Body of pancreas (tissue), 4 donors: Measurements from ENCODE around the gene PRDM15. TPM values are rescaled to one million over a fixed set of nuclear protein-coding genes. Genes with fewer than 3 reads are reported as not detected.

Experiments
- ATAC-seq: fragments of 150-250 bp; one replicate; pipeline ENCODE4 v1.9.1; 2016
- DNase-seq, 4 donors: peaks; one replicate each; pipeline ENCODE4 v3.0.0-alpha.2; 2019
- H3K27ac ChIP-seq, 4 donors: fragments of 200-600 bp; sonication (generic); 1 replicate in 3 of 4; 2 replicates in 1 of 4; pipeline versions ENCODE4 v1.5.1 to v1.6.1; 2016 to 2019; ENCODE audit warnings: mild to moderate bottlenecking in 1 of 4, mixed read lengths in 1 of 4, moderate library complexity in 1 of 4
- H3K27me3 ChIP-seq, 2 donors: fragments of 200-600 bp; sonication (generic); one replicate each; pipeline ENCODE4 v1.6.0; 2016; ENCODE audit warnings: mild to moderate bottlenecking in 1 of 2
- H3K36me3 ChIP-seq, 2 donors: fragments of 200-600 bp; sonication (generic); replicated peaks in 1 of 2; 2 replicates each; pipeline ENCODE4 v1.5.1; 2016; ENCODE audit warnings: low read depth in 2 of 2; ENCODE audit not compliant: insufficient read depth in 1 of 2
- H3K4me1 ChIP-seq: fragments of 200-600 bp; sonication (generic); one replicate; pipeline ENCODE4 v1.6.0; 2016
- H3K4me3 ChIP-seq, 2 donors: fragments of 200-600 bp; sonication (generic); 1 replicate in 1 of 2; 2 replicates in 1 of 2; pipeline ENCODE4 v1.5.1; 2016 to 2019
- H3K9me3 ChIP-seq, 3 donors: fragments of 200-600 bp; sonication (generic); 1 replicate in 2 of 3; 2 replicates in 1 of 3; pipeline ENCODE4 v1.5.1; 2016
- CTCF ChIP-seq, 7 experiments: fragments of 450-650 bp in 4 of 7; fragments of 200-600 bp in 3 of 7; sonication (generic) in 3 of 7; IDR thresholded peaks; one replicate each; pipeline ENCODE4 v1.5.1; 2016 to 2019; ENCODE audit warnings: antibody characterized with exemption in 7 of 7
- POLR2A ChIP-seq, 3 donors: fragments of 450-650 bp; IDR thresholded peaks; one replicate each; pipeline ENCODE4 v1.6.1; 2016; ENCODE audit warnings: antibody characterized with exemption in 3 of 3, mild to moderate bottlenecking in 2 of 3
- WGBS, 2 donors: methylation state at CpG; one replicate each; pipeline ENCODE4 v1.1.5; 2017; 5-methylcytosine and 5-hydroxymethylcytosine counted together
- intact Hi-C: fragments of 100-400 bp; cut with DNase I; formaldehyde crosslinking; loops from one replicate; pipeline ENCODE4 v1.15.1; 2023
- total RNA-seq, 2 donors: library from RNA; depleted of rRNA; stranded (reverse); fragments of >200 nt; gene quantifications; one replicate each; pipeline ENCODE4 v1.1.0, GENCODE V29; 2016

PRDM15 gene
- total RNA-seq, 2 donors from 2014 or later: 3.1 to 6.9 TPM

GRCh38 chr21:41755258-41755933 is 123.7 kb downstream of the PRDM15 start:
- ATAC-seq (no peak), DNase-seq (peak in 2 of 4 donors; percentile 4 to 6)
- TF ChIP-seq POLR2A (IDR thresholded peaks at IDR 0.05): no peak
- no peak for TF ChIP-seq CTCF (IDR thresholded peaks at IDR 0.05)
- Histone ChIP-seq H3K27ac (no peak overlapping the region), H3K27me3 (no peaks in the 10 kb centered on the region), H3K4me1 (peaks cover 56% of the 10 kb centered on the region), H3K9me3 (no peaks in the 10 kb centered on the region), H3K36me3 (no peaks in the 10 kb centered on the region), H3K4me3 (no peak overlapping the region)
- WGBS, 2 donors: 81 to 83% methylated on average over 21 to 23 of the region's 23 CpGs
- intact Hi-C loops: no loop called here

- ATAC-seq: no peak
Observed at GRCh38 chr21:41754479-41754891, 124.7 kb downstream of the PRDM15 start.

DNA sequence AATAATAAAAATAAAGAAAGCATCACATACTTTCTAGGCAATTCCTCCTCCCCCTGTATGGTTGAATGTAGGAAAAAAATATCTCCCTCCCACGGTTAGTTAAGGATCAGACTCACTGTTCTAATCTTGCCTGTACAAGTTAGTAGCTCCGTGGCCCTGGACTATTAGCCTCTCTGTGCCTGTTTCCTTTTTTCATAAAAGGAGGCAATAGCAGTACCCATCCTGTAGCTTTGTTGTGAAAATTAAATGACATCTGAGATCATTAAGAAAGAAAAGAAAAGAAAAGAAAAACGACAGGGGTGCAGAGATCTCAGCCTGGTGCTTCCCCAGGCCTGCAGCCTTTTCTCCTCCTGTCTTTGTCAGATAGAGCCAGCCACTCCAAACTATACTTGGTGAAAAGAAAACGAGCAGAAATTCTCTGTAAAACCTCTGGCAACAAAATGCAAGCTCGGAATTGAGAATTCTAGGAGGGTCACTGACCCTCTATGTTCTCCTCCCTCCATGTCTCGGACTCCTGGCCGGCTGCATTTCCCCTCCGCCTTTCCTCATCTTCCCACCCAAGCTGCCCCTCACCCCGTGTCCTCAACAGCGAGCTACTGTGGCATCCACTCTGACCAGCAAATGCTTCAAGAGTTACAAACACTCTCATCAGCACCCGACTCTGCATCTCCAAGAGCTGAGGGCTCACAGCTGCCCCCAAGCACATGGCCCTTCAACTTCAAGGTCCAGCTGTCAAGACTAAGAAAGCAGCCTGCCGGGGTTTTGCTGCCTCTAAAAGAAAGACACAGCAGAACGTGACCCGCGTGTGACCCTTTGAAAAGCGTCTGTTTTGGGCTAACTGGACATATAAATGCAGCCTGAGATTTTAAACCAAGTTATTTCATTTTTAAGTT is 125.9 kb downstream of the PRDM15 start:
- no peaks in the 10 kb centered on the region for H3K27me3 ChIP-seq
- ATAC-seq (no peak), DNase-seq (no peak)
- 52% methylated on average over 16 of the region's 16 CpGs for WGBS, 2 donors
- H3K9me3 ChIP-seq: no peaks in the 10 kb centered on the region
- peaks cover 37% of the 10 kb centered on the region for H3K4me1 ChIP-seq
- TF ChIP-seq POLR2A (IDR thresholded peaks at IDR 0.05): no peak
- no peak for TF ChIP-seq CTCF (IDR thresholded peaks at IDR 0.05)
- peaks cover 0 to 7% of the 10 kb centered on the region in 2 donors for H3K36me3 ChIP-seq
- H3K4me3 ChIP-seq: no peak overlapping the region
- H3K27ac ChIP-seq: no peak overlapping the region
- intact Hi-C loops: no loop called here

More at GRCh38 chr21:41754479-41754891, 124.7 kb downstream of the PRDM15 start:
- DNase-seq: peak in 1 of 4 donors; percentile 11
- no peak for TF ChIP-seq CTCF (IDR thresholded peaks at IDR 0.05)
- no peak for TF ChIP-seq POLR2A (IDR thresholded peaks at IDR 0.05)
- H3K4me1 ChIP-seq: peaks cover 47% of the 10 kb centered on the region
- H3K36me3 ChIP-seq: peaks cover 0 to under 1% of the 10 kb centered on the region in 2 donors
- H3K4me3 ChIP-seq: no peak overlapping the region
- H3K27me3 ChIP-seq: no peaks in the 10 kb centered on the region
- intact Hi-C loops: no loop called here
- 19 to 40% methylated on average over 3 to 10 of the region's 10 CpGs for WGBS, 2 donors
- H3K27ac ChIP-seq: no peak overlapping the region
- no peaks in the 10 kb centered on the region for H3K9me3 ChIP-seq

GRCh38 chr21:41752231-41752681 is 126.9 kb downstream of the PRDM15 start:
- H3K27ac ChIP-seq: peak overlapping the region in 2 of 4 donors; percentile 17 to 29

More at GRCh38 chr21:41752231-41752681, 126.9 kb downstream of the PRDM15 start:
- TF ChIP-seq CTCF (IDR thresholded peaks at IDR 0.05) (no peak), POLR2A (IDR thresholded peaks at IDR 0.05) (no peak)
- DNase-seq (no peak), ATAC-seq (peak; percentile 28)
- WGBS, 2 donors: 78 to 88% methylated on average over 13 of the region's 13 CpGs
- intact Hi-C loops: no loop called here
- H3K9me3 ChIP-seq: no peaks in the 10 kb centered on the region
- peaks cover 0 to 7% of the 10 kb centered on the region in 2 donors for H3K36me3 ChIP-seq
- no peak overlapping the region for H3K4me3 ChIP-seq
- H3K4me1 ChIP-seq: peaks cover 37% of the 10 kb centered on the region
- no peaks in the 10 kb centered on the region for H3K27me3 ChIP-seq
